GM18951 (cell line): ENCODE measurements around the gene TMEM175.

Experiments
- POLR2A ChIP-seq: IDR thresholded peaks from 4 replicates; pipeline ENCODE4 v1.6.1; 2011; ENCODE audit warnings: mild to moderate bottlenecking; ENCODE audit not compliant: insufficient read length, insufficient read depth; ENCODE audit errors: extremely low read depth
- in situ Hi-C: fragments of 300-500 bp; cut with MboI; formaldehyde crosslinking; loops from one replicate; pipeline ENCODE4 v1.12.0; 2022; ENCODE audit warnings: low sequenced_read_pairs, mixed read lengths, inconsistent platforms; ENCODE audit not compliant: unreplicated experiment

Gene TMEM175

DNA sequence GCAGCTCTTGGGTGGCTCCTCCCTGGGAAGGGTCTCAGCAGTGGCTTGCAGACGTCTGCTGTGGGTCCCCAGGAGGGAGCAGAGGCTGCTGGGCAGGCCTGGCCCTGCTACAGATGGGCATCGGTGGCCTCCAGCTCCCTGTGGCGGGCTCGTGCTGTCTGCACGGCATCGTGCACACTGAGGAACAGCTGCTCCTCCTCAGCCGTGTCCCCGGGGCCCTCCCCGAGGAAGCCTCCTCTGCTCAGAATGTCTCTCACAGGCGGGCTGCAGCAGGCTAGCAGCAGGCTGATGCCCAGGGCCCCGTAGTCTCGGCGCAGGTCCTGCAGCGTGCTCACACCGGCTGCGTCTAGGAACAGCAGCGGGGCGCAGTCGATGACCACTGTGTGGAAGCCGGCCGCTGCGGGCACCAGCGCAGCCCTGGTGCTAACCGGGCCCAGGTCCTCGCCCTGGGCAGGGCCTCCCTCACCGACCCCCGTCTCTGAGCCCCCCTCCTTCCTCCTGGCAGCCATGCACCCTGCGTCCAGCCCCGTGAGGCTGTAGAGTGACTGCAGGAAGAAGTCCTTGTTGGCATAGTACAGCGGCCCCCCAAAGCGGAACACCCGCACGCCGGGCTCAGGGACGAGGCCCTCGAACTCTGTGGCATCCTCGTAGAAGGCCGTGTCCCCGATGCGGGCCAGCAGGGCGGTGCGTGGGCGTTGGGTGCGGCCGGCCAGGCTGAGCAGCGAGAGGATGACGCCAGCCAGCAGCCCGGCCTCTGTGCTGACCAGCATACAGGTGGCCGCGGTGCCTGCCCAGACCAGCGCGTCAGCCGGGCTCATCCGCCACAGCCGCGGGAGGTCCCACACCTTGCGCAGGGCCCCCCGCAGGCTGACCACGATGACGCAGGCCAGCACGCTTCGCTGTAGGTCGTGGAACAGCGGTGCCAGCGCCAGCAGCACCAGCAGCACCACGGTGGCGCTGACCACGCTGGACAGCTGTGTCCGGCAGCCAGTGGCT, 56.8 kb downstream of the TMEM175 start:
- TF ChIP-seq POLR2A: no peak

DNA sequence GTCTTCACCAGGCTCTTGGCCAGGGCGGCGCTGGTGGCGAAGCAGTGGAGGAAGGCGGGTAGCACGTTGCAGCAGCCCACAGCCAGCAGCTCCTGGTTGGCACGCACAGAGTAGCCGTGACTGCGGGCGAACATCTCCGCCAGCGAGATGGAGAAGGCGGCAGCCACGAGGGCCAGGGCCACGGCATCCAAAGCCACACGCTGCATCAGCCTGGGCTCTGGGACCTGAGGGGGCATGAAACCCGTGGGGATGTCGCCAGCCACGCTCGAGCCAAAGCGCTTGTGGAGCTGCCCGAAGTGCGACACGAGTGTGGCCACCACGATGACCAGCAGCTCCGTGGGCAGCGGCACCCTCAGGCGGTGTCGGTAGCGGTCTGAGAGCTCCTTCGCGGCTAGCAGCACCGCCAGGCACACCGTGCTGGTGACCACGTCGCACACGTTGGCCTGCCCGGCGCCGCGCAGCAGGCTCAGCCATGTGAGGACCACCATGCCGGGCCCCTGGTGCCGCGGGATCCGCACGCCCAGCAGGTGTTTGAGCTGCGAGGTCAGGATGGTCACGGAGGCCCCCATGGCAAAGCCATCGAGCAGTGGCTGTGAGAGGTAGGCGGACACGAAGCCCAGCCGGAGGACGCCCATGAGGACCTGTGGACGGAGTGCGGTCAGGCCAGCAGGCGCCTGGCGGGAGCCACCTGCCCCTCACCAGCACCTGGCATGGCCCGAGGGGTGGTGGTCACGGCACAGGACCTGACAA, 57.6 kb downstream of the TMEM175 start:
- in situ Hi-C loops: no loop called here
- TF ChIP-seq POLR2A: no peak

More for the DNA sequence above, 56.8 kb downstream of the TMEM175 start:
- in situ Hi-C loops: no loop called here

DNA sequence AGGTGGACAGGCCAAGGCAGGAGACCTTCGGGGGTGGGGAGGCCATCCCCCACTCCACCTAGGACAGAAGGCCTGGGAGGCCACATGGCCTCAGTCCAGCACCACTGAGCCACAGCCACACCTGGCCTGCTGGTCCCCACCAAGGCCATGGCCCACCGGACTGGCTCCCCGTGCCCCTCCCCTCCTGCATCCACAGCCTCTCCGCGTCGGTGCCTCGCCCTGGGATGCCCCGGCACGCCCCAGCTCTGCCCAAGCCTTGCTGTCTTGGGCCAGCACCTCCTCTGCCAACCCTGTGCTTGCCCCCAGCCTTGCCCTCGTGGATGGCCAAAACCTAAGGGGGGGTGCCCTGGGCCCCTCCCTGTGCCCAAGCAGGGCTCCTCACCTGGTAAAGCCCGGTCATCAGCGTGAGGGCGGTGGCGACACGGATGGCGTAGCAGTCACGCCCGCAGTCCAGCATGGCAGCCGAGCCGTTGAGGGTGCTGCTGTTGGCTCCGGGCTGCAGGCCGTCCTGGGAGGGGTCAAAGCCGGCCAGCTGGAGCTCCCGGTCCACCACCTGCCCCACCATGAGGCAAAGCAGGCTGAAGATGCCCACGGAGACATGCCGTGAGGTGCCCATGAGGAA, 58.6 kb downstream of the TMEM175 start:
- TF ChIP-seq POLR2A: no peak
- in situ Hi-C loops: no loop called here

DNA sequence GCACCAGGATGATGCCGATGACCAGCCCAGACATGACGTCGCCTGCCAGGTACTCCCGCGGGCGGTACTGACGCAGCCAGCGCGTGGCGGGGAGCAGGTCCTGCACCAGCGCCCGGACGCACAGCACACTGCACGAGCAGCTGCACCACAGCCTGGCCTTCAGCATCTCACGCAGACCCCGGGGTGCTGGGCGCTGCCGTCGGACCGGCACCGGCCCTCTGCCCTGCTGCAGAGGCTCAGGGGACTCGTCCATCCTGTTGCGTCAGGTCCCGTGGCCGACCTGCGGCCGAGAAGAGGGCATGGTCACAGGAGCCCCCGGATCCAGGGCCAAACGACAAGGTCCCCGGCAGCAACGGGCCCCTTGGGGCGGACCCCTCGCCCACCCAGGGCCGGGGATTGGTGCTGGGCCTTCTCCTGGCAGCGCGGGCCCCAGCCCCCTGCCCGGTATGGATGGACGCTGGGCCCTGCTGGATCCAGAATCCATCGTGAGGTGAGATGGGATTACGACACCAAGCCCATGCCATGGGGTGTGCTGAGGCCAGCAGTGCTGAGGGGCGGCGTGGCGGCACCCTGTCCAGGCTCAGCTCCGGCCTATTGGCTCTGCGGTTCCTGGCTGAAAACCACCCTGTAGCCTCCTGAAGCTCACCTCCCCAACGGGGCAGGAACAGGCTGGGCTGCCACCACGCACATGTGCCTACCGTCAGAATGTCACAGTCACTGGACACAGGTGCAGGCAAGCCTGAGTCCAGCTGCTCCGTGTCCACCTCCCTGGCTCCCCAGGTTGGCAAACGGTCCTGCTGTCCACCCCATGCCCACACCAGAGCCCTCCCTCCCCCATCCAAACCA, 59.4 kb downstream of the TMEM175 start:
- in situ Hi-C loops: no loop called here
- no peak for TF ChIP-seq POLR2A

DNA sequence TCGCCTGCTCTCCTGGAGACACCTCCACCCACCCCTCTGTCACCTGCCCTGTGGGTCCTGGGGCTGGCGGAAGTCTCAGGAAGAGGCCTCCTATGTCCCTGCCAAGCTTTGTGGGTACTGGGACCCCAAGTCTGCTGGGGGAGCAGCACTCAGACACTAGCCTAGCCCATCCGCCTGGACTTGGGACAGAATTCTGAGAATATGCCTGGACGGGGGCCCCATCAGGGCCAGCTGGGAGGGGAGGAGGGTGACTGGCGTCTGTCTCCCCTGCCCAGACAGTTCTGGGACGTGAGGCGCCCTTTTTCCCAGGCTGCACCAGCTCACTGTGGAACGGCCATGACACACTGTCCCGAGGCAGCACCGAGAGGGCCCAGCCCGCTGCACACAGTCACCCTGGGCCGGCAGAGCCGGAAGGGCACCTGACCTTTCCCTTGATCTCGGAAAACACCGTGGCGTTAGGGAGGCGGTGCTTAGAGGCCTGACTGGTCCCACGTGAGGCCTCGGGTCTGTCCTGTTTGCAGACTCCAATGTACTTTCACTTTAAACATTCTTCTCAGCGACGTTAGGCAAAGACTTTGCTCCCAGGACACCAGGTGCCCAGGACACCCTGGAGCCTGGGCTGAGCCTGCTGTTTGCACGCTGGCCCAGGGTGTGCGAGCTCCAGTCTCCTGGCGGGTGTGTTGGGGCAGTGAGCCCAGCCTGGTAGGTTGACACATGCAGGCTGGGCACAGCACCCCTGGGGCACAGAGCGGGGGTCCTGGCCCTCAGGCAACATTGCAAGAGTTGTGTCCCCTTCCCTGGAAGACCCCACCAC, 60.2 kb downstream of the TMEM175 start:
- in situ Hi-C loops: no loop called here
- TF ChIP-seq POLR2A: no peak

DNA sequence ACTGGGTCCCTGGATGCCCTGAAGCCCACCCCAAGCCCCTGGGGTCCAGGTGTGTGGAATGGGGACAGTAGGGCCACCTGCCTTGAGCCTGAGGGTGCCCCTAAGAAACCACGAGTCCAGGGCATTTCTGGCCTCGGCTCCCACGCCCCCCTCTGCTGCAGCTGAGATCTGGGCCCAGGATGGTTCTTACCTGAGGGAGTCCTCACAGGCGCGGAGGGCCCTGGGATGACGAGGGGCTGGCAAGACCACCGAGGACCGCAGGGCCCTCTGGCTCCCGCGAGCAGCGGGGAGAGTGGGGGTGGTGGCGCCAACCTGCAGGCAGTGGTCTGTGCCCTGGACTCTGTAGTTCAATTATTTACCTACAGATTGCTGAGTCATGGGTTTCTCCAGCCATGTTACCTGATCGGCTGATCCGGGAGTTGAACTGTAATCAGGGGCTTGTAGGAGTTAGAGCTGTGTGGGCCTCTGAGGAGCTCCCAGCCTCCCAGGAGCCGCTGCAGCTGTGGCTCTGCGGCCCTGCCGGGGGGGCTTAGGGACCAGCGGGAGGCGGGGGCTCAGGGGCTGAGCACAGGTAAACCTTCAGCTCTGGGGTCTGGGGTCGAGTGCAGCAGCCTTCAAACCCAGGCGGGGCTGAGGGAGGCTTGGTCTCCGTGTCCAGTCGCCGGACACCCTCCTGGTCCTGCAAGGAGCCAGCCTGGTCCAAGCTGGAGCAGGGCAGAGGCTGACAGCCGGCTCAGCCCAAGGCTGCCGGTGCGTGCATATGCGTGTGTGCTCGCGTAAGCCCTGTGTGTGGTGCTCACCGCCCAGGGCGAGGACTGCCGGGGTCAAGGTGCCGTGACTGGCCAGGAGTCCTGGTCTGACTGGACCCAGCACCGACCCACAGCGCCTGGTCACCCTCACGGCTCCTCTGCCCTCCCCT, 61.1 kb downstream of the TMEM175 start, which contains the start of gene SLC26A1:
Gene SLC26A1, minus strand, starts transcription at position 294 of the 919 bp plus-strand sequence. CDS start 1,701 bp downstream, outside the sequence.
- in situ Hi-C loops: no loop called here
- no peak for TF ChIP-seq POLR2A

DNA sequence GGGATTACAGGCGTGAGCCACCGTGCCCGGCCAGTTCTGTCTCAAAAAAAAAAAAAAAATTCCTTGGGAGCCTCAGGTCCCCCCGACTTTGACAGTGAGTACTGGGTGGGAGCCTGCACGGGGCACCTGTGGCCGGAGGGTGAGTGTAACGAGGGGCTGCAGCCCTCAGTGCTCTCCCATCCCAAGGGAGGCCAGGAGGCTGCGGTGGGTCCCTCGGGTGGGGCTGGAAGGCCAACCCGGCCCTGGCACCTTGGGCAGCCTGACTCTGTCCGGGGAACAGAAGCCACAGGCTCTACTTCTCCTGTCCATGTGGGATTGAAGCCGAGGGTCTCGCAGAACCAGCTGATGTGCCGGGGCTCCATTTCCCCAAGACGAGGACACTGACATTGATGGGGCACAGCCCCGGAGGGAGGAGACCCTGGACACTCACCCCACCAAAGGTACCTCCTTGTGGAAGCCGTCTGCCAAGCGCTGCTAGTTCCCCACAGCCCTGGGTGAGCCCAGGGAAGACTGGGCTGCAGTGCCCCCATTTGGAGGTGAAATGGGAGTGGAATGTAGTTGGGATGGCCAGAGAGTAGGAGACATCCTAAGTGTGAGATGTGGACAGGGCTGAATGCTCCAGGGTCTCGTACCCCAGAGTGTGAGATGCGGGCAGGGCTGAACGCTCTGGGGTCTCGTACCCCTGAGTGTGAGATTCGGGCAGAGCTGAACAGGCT, 63.2 kb downstream of the TMEM175 start:
- in situ Hi-C loops: no loop called here
- no peak for TF ChIP-seq POLR2A

DNA sequence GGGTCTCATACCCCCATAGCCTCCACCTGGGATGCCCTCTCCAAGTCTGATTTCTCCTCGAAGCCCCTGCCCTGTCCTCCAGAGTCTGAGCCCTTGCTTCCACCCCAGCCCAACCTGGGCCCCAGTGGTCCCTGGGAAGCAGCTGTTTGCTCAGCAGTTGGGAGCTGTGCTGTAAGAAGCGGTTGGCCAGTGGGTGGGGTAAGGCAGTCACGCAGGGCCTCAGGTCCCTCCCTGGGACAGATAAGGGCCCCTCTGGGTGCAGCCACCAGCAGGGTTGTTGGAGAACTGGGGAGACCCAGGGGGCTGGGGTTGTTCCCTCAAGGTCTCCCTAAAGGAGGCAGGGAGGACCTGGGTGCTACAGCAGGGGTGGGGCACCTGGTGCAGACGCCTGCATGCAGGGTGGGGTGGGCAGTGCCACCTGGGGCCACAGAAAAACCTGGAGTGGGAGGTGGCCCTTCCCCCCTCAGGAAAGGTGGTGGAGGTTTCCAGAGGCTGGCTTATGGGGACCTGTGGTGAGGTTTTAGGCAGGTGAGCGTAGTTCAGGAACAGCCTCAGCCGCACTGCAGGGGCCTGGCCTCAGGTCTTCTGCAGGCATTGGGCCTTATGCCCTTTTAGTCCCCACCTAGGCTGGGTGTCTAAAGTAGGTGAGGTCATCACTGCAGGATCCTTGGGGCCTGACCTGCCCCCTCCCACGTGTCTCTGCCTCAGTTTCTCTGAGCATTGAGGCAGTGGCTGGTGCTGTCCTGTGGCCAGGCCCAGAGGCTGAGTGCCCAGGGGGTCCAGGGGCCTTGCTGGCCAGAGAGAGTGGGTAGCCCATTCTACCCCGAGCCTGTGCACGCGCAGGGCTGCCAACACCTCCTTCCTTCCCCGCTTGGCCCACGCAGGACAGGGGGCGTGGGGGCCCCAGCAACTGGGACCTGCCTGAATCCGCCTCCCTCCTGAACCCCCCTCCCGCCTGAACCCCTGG, 64.1 kb downstream of the TMEM175 start:
- in situ Hi-C loops: no loop called here
- TF ChIP-seq POLR2A: no peak

DNA sequence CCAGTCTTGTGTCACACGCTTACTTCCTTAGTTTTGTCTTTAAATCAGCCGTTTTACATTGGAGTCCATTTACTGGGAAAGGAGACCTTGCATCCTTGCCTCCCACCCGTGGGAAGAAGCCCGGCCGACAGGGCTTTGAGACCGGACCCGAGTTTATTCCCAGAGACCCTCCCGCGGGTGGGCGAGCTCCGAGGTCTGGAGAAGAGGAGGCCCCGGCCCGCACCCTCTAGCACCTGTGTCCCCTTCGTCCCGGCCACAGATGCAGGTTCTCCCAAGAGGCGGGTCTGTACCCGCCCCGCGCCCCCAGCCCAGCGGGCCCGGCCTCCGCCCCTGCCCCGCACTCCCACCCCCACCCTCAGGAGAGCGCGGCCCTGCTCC, 64.7 kb downstream of the TMEM175 start:
- no peak for TF ChIP-seq POLR2A
- in situ Hi-C loops: no loop called here
